PC-9 (cell line): Measurements from ENCODE around the gene SLC25A10. TPM values are rescaled to one million over a fixed set of nuclear protein-coding genes. Genes with fewer than 3 reads are reported as not detected.
A peak's percentile ranks its signal among the peaks of the same experiment; 100 is the strongest.

Experiments used
- BruUV-seq: library from RNA; stranded (reverse); fragments of 400-500 nt; replicated peaks from 2 replicates; lab custom pipeline; 2021; lab: Mats Ljungman, UMichigan
- CTCF ChIA-PET: fragments of 300-600 bp; sonication (Branson Sonifier 250); formaldehyde crosslinking; loops from one replicate; lab custom pipeline; 2022; ENCODE audit warnings: antibody characterized with exemption; lab: Charles Lee
- POLR2A ChIA-PET: fragments of 300-600 bp; sonication (Branson Sonifier 250); formaldehyde crosslinking; loops from one replicate; lab custom pipeline; 2022; ENCODE audit warnings: antibody characterized with exemption; ENCODE audit not compliant: unreplicated experiment; lab: Charles Lee
- DNase-seq, 2 experiments: peaks; one replicate each; pipeline versions ENCODE4 v3.0.0 to v3.0.0-alpha.2; 2015 to 2022; ENCODE audit warnings: mixed read lengths in 1 of 2
- H2AFZ ChIP-seq: fragments of 200-600 bp; sonication (generic); 2 replicates; pipeline ENCODE4 v1.8.1; 2017; ENCODE audit warnings: antibody characterized with exemption
- H3F3A ChIP-seq: fragments of 200-600 bp; sonication (generic); 2 replicates; pipeline ENCODE4 v1.8.1; 2017; ENCODE audit warnings: antibody characterized with exemption, mild to moderate bottlenecking, low read depth; ENCODE audit not compliant: insufficient read depth
- H3K27ac ChIP-seq: fragments of 200-600 bp; sonication (generic); 2 replicates; pipeline ENCODE4 v1.6.1; 2016; ENCODE audit warnings: mixed run types
- H3K27me3 ChIP-seq: fragments of 200-600 bp; sonication (generic); 2 replicates; pipeline ENCODE4 v1.6.1; 2016; ENCODE audit warnings: low read depth, mixed run types; ENCODE audit not compliant: insufficient read depth
- H3K36me3 ChIP-seq: fragments of 200-600 bp; sonication (generic); 2 replicates; pipeline ENCODE4 v1.6.1; 2016; ENCODE audit warnings: low read depth, mixed run types
- H3K4me1 ChIP-seq: fragments of 200-600 bp; sonication (generic); replicated peaks from 2 replicates; pipeline ENCODE4 v1.6.1; 2016; ENCODE audit warnings: mixed run types; ENCODE audit not compliant: insufficient read depth
- H3K4me2 ChIP-seq: fragments of 200-600 bp; sonication (generic); 2 replicates; pipeline ENCODE4 v1.6.1; 2017; ENCODE audit warnings: mixed run types
- H3K4me3 ChIP-seq: fragments of 200-600 bp; sonication (generic); 2 replicates; pipeline ENCODE4 v1.6.1; 2016; ENCODE audit warnings: mixed run types
- H3K79me2 ChIP-seq: fragments of 200-600 bp; sonication (generic); 2 replicates; pipeline ENCODE4 v1.6.1; 2017; ENCODE audit warnings: low read depth, mixed run types
- H3K9me2 ChIP-seq: fragments of 200-600 bp; sonication (generic); 2 replicates; pipeline ENCODE4 v1.8.1; 2017; ENCODE audit warnings: mild to moderate bottlenecking; ENCODE audit not compliant: insufficient read depth
- H3K9me3 ChIP-seq: fragments of 200-600 bp; sonication (generic); 2 replicates; pipeline ENCODE4 v1.8.1; 2016; ENCODE audit warnings: low read depth; ENCODE audit not compliant: insufficient read depth
- H4K20me1 ChIP-seq: fragments of 200-600 bp; sonication (generic); 2 replicates; pipeline ENCODE4 v1.8.1; 2017; ENCODE audit not compliant: insufficient read depth
- CTCF ChIP-seq: fragments of 200-600 bp; sonication (generic); conservative IDR thresholded peaks from 2 replicates; pipeline ENCODE4 v1.6.1; 2017; ENCODE audit warnings: mixed run types, antibody characterized with exemption, mild to moderate bottlenecking, moderate library complexity
- EZH2 ChIP-seq: fragments of 200-600 bp; sonication (generic); IDR thresholded peaks from 2 replicates; pipeline ENCODE4 v1.8.0; 2017; ENCODE audit warnings: antibody characterized with exemption, low read depth
- intact Hi-C: fragments of 100-400 bp; cut with micrococcal nuclease; formaldehyde crosslinking; loops from one replicate; pipeline ENCODE4 v1.10.0; 2022; ENCODE audit not compliant: unreplicated experiment
- total RNA-seq: library from RNA; stranded (reverse); gene quantifications from 2 replicates; pipeline ENCODE4 v1.2.3, GENCODE V29; 2021

The SLC25A10 gene
- total RNA-seq, 1 experiment from 2014 or later: 86.5 TPM

- ChIA-PET CTCF (no interaction called here), POLR2A (interaction anchor here (0.7 kb wide), 2 partner anchors 91 to 245 kb away, joined by 8 to 14 read pairs; no protein-coding TSS in a partner anchor)
- no peak overlapping the region for H3K27ac ChIP-seq
- H3K9me2 ChIP-seq: no peaks in the 10 kb centered on the region
- H3K36me3 ChIP-seq: no peaks in the 10 kb centered on the region
- peaks cover 10% of the 10 kb centered on the region; the same call in 1 of the 2 replicates for H3F3A ChIP-seq
- peak overlapping the region; percentile 86; the same call in 1 of the 2 replicates for H3K4me3 ChIP-seq
- intact Hi-C loops: no loop called here
- no TSS peak for BruUV-seq
- no peaks in the 10 kb centered on the region for H3K9me3 ChIP-seq
- no peak for TF ChIP-seq CTCF
- no peak for TF ChIP-seq EZH2
- no peaks in the 10 kb centered on the region for H3K27me3 ChIP-seq
- no peak overlapping the region for H2AFZ ChIP-seq
- DNase-seq: no peak
- H3K4me1 ChIP-seq: peaks cover 10% of the 10 kb centered on the region
- H4K20me1 ChIP-seq: no peaks in the 10 kb centered on the region
- H3K4me2 ChIP-seq: peak overlapping the region; percentile 75
- H3K79me2 ChIP-seq: peaks cover 42% of the 10 kb centered on the region
Measured at GRCh38 chr17:81667754-81668153, 44.3 kb upstream of the SLC25A10 start.

GRCh38 chr17:81672504-81672903 is 39.6 kb upstream of the SLC25A10 start:
- Histone ChIP-seq H3K4me2 (no peak overlapping the region), H3K27ac (no peak overlapping the region), H3K27me3 (no peaks in the 10 kb centered on the region), H2AFZ (no peak overlapping the region), H3K4me1 (no peaks in the 10 kb centered on the region), H3K36me3 (no peaks in the 10 kb centered on the region), H3K9me3 (no peaks in the 10 kb centered on the region), H3K9me2 (no peaks in the 10 kb centered on the region), H4K20me1 (no peaks in the 10 kb centered on the region), H3K79me2 (peaks cover 18% of the 10 kb centered on the region), H3F3A (peaks cover 12% of the 10 kb centered on the region; the same call in 1 of the 2 replicates), H3K4me3 (no peak overlapping the region)
- intact Hi-C loops: no loop called here
- no TSS peak for BruUV-seq
- TF ChIP-seq EZH2 (no peak), CTCF (no peak)
- DNase-seq: no peak
- ChIA-PET CTCF (no interaction called here), POLR2A (interaction anchor here (0.7 kb wide), 1 partner anchor 155 kb away, joined by 4 read pairs; no protein-coding TSS in a partner anchor)

GRCh38 chr17:81672954-81673353 is 39.1 kb upstream of the SLC25A10 start:
- Histone ChIP-seq H3K4me1 (no peaks in the 10 kb centered on the region), H3K79me2 (peaks cover 14% of the 10 kb centered on the region), H3K27ac (no peak overlapping the region), H4K20me1 (no peaks in the 10 kb centered on the region), H3K36me3 (no peaks in the 10 kb centered on the region), H2AFZ (no peak overlapping the region), H3K4me3 (no peak overlapping the region), H3F3A (peaks cover 12% of the 10 kb centered on the region; the same call in 1 of the 2 replicates), H3K4me2 (no peak overlapping the region), H3K9me2 (no peaks in the 10 kb centered on the region), H3K9me3 (no peaks in the 10 kb centered on the region), H3K27me3 (no peaks in the 10 kb centered on the region)
- DNase-seq: no peak
- no TSS peak for BruUV-seq
- TF ChIP-seq CTCF (no peak), EZH2 (no peak)
- intact Hi-C loops: no loop called here
- ChIA-PET POLR2A (interaction anchor here (0.7 kb wide), 1 partner anchor 155 kb away, joined by 4 read pairs; no protein-coding TSS in a partner anchor), CTCF (no interaction called here)
